ENCODE data around the gene ANKRD35.

The ANKRD35 gene

GRCh38 chr1:145895471-145895870 is 9.8 kb upstream of the ANKRD35 start:
- no peak for DNase-seq

- no peak for DNase-seq
Observed at GRCh38 chr1:145893306-145894055, 7.8 kb upstream of the ANKRD35 start.

GRCh38 chr1:145892486-145893087 is 6.9 kb upstream of the ANKRD35 start:
- peak; percentile 93 for DNase-seq

- DNase-seq = peak; percentile 84
Observed at GRCh38 chr1:145891587-145892485, 6.2 kb upstream of the ANKRD35 start.

- DNase-seq = no peak
Observed at GRCh38 chr1:145891143-145891542, 5.5 kb upstream of the ANKRD35 start.

- DNase-seq = no peak
Observed at GRCh38 chr1:145889722-145890121, 4.1 kb upstream of the ANKRD35 start.

- DNase-seq = no peak
Observed at GRCh38 chr1:145887631-145888030, 2.0 kb upstream of the ANKRD35 start.

- no peak for DNase-seq
Observed at GRCh38 chr1:145886816-145887215, 1.1 kb upstream of the ANKRD35 start.

- no peak for DNase-seq
Observed at GRCh38 chr1:145886390-145886789, 724 bp upstream of the ANKRD35 start.

- DNase-seq = no peak
Observed at GRCh38 chr1:145884675-145885074, 991 bp downstream of the ANKRD35 start.

- peak; percentile 49 for DNase-seq
Observed at GRCh38 chr1:145879775-145880174, 5.9 kb downstream of the ANKRD35 start.

GRCh38 chr1:145878724-145879123 is 6.9 kb downstream of the ANKRD35 start:
- no peak for DNase-seq

GRCh38 chr1:145877923-145878486 is 7.7 kb downstream of the ANKRD35 start:
- no peak for DNase-seq

GRCh38 chr1:145874646-145875045 is 11.0 kb downstream of the ANKRD35 start:
- no peak for DNase-seq

GRCh38 chr1:145871994-145872924 is 13.4 kb downstream of the ANKRD35 start:
- DNase-seq = peak; percentile 67

- no peak for DNase-seq
Observed at GRCh38 chr1:145868232-145868631, 17.4 kb downstream of the ANKRD35 start.

- no peak for DNase-seq
Observed at GRCh38 chr1:145863282-145864018, 22.2 kb downstream of the ANKRD35 start.

- DNase-seq = peak; percentile 91
Observed at GRCh38 chr1:145859491-145860023, 26.1 kb downstream of the ANKRD35 start.

GRCh38 chr1:145858901-145859490 is 26.7 kb downstream of the ANKRD35 start, which contains the start of gene PIAS3:
TSS of gene PIAS3 (minus strand) at chr1:145859081. CDS start at chr1:145858990, 91 bp downstream.
- DNase-seq = peak; percentile 95

GRCh38 chr1:145858238-145858900 is 27.3 kb downstream of the ANKRD35 start:
- DNase-seq = peak; percentile 64

Measured in hematopoietic multipotent progenitor cell treated with erythropoietin and hydrocortisone succinate and interleukin-3 and kit ligand, for 6 days (in vitro differentiated cells).